ENCODE data around the gene MIOX.
"Not testable (repeated sequence)": the region's sequence is repeated elsewhere in the genome, so short reads cannot be mapped to it uniquely, and the experiment has no call there.

Gene MIOX

DNA sequence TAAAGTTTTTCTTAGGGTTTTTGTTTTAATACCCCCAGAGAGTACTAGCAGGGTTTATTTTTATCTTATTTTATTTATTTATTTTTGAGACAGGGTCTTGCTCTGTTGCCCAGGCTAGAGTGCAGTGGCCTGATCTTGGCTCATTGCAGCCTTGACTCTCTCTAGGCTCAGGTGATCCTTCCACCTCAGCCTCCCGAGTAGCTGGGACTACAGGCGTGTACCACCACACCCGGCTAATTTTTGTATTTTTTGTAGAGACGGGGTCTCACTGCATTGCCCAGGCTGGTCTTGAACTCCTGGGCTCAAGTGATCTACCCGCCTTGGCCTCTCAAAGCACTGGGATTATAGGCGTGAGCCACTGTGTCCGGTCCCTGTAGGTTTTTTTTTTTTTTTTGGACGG is 33.5 kb downstream of the MIOX start:
- DNase-seq = not testable (repeated sequence)

DNA sequence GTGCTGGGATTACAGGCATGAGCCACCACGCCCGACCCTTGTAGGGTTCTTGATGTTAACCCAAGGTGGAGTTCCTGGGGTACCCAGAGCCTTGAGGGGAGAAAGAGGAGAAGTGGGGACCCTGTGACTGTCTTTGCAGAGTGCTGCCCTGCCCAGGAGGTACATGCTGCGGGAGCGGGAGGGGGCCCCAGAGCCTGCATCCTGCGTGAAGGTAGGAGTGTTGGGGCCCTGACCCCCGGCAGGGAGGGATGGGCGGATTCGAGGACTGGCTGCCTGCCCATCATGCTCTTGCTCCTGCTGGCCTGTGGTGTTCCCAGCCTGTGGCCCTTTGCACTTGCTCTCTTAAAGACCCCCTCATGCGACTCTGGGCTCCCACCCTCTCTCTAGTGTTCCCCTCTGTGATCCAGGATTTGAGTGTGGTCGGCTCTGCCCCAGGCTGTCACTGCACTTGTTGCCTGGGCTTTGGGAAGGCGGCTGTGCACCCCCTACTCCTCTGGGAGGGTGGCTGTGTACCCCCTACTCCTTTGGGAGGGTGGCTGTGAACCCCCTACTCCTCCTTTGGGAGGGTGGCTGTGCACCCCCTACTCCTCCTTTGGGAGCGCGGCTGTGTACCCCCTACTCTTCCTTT is 34.3 kb downstream of the MIOX start:
- no peak for DNase-seq

DNA sequence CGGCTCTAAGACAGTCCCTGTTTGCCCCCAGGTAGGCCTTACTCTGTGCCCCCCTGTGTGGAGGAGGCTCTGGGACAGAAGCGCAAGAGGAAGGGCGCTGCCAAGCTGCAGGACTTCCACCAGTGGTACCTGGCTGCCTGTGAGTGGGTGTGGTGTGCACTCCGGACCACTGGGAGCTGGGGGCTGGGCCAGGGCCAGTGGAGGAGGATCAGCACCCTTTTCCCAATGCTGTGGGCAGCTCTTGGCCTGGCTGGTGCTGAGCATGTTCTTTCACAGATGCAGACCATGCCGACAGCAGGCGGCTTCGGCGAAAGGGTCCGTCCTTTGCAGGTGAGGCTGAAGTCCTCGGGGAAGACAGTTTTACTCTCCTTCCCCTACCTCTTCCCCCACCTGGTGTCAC is 35.1 kb downstream of the MIOX start:
- DNase-seq = no peak

DNA sequence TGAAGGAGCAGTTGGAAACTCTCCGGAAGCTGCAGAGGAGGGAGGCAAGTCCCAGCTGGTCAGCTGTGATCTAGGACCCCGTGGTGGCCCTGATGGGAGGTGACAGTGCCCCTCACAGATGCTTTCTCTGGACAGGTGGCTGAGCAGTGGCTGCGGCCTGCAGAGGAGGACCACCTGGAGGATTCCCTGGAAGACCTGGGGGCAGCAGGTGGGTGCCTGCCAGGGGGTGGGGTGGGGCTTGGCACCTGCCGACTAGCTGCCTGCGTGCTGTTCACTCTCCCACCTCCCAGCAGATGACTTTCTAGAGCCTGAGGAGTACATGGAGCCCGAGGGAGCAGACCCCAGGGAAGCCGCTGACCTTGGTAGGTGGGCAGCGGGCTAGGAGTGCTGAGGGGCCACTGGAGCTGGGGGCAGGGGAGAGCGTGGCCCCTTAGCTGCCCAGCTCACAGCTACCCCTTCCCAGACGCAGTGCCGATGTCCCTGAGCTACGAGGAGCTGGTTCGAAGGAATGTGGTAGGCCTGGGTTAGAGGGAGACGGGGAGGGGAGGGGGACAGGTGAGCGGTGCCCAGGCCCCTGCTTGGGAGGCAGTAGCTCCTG is 35.6 kb downstream of the MIOX start:
- no peak for DNase-seq

DNA sequence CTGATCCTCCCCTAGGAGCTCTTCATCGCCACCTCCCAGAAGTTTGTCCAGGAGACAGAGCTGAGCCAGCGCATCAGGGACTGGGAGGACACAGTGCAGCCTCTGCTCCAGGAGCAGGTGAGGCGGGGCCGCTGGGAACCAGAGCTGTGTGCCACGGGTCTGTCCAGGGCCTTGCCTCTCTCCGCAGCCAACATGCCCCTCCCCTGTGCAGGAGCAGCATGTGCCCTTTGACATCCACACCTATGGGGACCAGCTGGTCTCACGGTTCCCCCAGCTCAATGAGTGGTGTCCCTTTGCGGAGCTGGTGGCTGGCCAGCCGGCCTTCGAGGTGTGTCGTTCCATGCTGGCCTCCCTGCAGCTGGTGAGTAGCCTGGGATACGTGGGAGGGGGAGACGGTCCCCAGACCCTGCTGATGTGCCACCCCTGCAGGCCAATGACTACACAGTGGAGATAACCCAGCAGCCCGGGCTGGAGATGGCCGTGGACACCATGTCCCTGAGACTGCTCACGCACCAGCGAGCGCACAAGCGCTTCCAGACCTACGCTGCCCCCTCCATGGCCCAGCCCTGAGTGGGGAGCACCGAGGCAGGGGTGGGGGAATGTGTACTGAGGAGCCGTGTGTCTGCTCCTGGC is 36.3 kb downstream of the MIOX start:
- DNase-seq = no peak

DNA sequence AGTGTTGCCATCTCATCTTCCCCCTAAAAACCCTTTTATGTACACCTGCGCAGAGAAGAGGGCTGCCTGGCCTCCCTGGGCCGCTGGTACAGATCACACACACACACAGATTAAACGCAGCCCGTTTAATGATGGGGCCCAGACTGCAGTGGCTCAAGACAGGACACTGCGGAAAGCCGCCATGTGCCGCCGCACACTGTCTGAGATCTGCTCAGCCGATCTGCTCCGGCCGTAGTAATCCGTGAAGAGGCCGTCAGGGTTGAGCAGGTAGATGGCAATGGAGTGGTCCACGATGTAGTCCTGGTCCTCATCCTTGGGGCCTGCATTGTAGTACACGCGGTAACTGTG is 36.8 kb downstream of the MIOX start:
- no peak for DNase-seq

DNA sequence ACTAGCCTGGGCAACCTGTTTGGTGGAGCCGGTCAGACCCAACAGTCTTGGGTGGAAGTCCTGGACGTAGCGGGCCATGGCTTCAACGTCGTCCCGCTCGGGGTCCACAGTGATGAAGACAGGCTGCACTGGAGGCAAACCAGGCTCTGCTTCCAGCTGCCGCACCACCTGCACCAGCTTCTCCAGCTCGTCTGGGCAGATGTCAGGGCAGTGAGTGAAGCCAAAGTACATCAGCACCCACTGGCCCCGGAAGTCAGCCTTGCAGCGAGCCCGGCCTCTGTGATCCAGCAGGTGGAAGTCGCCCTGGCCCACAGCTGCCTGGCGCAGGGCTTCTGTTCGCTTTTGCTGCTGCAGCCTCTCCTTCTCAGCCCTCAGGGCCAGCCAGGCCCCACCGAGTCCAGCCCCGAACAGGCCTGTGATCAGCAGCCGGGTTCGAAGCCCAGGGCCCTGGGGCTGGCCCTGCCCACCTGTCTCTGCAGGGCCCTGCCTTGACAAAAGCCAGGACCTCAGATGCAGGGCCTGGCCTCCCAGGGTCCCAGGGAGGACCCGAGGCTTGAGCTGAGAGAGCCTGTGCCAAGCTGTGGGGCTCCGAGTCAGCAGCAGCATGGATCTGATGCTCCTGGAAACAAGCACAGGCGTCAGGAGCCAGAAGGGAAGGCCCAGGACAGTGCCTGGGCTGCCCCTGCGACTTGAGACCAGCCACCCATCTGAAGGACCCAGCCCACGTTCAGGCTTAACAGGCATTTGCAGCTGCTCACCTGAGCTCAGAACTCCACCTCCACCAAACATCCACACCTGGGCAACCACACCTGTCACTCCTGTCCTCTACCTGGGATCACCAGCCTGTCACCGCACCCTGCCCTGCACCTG is 37.4 kb downstream of the MIOX start:
- no peak for DNase-seq

DNA sequence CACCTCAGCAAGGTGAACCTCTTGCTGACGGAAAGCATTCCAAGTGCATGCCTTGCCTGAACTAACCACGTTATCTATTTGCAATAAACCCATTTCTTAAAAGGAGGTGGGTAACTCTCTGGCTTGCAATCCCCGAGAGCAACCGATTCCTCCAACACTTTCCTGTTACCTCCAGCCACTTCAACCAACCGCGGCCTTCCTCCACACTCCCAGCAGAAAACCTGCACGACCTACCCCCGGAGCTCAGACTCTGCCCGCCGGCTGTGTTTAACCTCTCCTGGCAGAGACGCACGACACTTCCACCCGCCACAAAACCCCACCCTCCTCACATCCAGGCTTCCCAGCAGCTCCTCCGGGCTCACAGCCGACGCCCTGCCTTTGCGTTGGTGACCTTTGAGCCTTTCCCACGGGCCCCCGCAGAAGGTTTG is 38.0 kb downstream of the MIOX start:
- peak; percentile 12 for DNase-seq

DNA sequence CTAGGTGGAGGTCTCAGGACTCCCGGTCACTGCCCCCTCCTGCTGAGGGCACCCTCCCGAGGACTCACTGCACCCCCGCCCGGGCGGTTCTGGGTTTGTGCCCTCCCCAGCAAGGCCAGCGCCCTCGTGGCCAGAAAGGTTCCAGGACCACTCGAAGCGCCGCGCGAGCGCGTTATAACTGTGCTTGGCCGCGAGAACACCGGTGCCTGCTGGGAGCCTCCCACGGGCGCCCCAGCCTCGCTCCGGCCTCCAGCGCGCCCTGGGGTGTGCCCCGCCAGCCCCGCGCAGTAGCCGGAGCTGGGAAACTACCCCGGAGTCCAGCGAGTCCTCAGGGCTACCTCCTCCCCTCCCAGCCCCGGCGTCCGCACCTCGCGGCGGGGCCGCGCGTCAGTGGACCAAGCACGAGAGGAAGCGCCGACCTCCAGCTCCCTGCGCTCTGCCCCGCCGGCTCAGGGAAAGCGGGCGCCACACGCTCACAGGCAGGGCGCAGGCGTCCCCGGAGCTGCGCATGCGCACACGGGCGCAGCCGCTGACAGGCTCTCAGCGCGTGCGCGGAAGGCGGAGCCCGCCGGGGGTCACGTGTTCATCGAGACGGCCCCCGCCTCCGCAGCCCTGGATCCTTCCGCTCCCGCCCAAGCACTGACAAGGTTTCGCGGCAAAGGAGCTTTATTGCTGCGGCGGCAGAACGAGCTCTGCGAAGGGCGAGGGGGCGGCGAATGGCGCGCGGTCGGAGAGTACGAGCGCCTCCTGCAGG is 38.6 kb downstream of the MIOX start, which contains the start of gene SCO2:
TSS of gene SCO2 (minus strand) at position 495 of the 754 bp plus-strand sequence. CDS start 1,187 bp downstream, outside the sequence.
- peak; percentile 94 for DNase-seq

DNA sequence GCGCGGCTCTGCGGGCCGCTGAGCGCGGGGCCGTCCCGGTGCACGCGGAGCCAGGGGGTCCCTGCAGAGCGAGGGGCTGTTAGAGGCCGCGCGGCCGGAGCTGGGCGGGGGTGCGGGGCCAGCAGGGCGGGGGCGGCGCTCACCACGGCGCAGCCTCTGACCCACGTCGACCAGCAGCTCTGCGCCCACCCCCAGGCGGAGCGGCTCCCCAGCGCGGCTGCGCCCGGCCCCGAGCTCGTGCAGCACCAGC is 39.1 kb downstream of the MIOX start:
- no peak for DNase-seq

DNA sequence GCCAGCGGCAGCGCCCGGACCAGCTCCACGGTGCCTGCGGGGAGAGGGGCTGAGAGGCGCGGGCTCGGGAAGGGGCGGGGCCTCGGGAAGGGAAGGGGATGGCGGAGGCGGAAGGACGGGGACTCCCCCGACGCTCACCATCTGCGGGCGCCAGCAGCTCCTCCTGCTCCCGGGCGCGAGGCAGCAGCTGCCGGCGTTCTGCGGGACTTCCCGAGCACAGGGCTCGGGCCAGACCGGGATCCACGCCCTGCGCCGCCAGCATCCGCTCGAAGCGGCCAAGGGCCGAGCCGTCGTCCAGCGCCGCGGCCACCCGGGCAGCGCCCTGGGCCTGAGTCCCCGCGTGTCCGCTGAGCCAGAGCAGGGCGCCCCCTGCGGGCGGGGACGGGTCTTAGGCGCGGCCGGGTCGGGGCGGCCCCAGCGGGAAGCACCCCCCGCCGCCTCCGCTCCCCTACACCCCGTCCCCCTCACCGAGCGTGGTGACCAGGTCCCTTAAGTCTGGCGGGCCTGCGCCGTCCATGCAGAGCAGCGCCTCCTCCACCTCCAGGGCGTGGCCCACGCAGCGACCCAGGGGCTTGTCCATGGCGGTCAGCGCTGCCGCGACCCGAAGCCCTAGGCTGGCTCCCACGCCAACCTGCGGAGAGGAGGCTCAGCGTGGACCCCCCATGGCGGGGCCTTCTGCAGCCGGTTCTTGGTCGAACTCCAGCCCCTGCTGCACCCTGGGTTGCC is 39.6 kb downstream of the MIOX start:
- DNase-seq = peak; percentile 65

DNA sequence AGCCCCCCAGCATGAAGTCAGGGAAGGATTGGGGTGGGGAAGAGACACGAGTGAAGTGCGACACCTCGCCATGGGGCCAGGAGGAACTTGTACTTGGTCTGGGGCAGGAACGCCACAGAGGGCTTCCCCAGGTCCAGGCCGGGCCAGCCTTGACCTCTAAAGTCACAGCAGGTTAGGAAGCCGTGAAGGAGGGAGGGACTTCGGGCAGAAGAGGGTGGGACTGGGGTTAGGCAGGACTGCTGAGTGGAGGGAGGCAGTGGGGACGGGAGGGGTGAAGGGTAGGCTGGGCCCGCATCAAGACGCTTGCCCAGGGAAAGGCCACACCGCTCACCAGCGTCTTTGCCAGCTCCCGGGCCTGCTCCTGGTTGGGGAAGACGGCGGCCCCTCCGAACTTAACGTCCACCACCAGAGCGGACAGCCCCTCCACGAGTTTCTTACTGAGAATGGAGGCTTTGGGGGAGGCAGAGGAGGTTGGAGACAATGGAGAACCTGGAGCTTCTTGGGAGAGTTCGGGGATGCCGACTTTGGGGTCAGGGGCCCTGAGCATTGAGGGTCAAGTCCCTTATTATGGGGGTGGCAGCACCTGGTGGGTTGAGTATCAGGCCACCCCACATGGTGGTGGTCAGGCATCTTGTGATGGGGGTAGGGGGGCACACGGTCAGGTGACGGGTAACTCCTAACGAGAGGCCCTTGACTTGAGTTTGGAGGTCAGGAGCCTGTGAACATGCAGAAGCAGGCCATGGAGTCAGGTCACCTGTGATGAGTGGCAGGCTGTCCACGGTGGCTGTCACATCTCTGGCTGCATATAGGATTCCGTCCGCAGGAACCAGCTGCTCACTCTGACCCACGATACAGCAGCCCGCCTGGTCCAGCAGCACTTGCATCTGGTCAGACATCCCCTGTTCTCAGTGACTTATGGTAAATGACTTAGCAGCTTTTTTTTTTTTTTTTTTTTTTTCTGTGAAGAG is 40.5 kb downstream of the MIOX start:
- no peak for DNase-seq

DNA sequence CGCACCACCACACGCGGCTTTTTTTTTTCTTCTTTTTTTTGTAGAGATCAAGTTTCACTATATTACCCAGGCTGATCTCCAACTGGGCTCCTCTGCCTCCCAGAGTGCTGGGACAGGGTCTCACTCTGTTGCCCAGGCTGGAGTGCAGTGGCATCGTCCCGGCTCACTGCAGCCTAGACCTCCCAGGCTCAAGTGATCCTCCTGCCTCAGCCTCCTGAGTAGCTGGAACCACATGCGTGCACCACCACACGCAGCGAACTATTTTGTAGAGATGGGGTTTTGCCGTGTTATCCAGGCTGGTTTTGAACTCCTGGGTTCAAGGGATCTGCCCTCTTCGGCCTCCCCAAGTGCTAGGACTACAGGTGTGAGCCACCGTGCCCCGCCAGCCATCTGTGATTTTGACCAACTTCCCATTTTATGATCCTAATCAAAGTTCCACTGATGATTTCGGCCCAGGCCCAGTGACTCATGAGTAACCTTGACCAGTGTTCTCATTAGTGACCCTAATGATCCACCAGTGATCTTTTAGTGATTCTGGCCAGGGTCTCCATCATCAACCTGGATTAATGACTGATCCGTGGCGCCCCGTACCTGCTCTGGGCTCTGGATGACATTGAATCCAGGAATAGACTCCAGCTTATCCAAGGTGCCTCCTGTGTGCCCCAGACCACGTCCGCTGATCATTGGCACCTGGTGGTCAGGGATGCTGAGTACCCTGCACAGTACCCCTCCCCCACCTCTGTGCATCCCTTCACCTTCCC is 41.4 kb downstream of the MIOX start:
- DNase-seq = no peak

DNA sequence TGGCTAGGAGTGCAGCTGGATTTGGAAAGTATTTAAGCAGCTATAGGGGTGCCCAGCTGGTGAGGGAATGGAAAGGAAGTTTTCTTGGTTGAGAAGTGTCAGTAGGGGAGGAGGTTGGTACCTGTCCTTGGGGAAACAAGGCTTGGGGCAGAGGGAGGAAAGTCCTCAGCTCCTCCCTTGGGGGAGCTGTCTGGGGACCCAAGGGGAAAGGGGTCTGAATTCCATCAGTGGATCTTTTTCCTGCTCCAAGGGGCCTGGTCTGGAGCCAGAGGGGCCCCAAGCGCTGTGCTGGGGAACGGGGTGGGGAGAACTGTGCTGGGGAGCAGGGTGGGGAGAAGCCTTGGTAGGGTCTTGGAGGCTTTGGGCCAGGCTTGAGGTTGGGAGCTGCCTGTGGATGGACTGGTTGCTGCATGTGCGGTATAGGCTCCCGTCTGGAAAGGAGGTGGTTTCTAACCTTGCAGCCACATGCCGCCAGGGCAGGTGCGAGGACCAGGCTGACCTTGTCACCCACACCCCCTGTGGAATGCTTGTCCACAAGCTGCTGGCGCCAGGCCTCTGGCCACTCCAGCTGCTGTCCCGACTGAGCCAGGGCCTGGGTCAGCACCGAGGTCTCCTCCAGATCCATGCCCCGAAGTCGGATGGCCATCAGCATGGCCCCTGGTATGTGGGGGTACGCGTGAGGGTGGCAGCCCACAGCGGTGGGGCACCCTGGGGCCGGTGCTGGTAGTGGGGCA is 42.2 kb downstream of the MIOX start:
- no peak for DNase-seq

DNA sequence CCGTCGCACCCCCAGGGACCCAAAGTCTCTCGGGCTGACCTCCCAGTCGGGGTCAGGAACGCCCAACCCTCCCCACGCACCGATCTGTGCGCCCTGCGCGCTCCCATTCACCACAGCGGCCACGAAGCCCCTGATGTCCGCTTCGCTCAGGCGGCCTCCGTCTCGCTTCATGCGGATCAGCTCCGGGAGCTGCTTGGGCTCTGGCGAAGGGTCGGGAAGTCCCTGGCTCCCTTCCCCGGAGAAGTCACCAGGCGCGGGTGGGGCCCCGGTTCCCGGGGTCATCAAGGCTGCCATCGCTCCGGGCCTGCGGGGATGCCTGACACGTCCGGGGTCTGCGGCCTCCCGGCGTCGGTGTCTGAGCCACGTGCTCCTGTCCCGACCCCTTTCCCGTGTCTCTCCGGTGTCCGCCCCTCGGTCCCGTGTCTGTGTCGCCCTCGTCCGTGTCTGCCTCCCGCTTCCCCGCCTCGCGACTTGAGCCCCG is 42.8 kb downstream of the MIOX start:
- no peak for DNase-seq

DNA sequence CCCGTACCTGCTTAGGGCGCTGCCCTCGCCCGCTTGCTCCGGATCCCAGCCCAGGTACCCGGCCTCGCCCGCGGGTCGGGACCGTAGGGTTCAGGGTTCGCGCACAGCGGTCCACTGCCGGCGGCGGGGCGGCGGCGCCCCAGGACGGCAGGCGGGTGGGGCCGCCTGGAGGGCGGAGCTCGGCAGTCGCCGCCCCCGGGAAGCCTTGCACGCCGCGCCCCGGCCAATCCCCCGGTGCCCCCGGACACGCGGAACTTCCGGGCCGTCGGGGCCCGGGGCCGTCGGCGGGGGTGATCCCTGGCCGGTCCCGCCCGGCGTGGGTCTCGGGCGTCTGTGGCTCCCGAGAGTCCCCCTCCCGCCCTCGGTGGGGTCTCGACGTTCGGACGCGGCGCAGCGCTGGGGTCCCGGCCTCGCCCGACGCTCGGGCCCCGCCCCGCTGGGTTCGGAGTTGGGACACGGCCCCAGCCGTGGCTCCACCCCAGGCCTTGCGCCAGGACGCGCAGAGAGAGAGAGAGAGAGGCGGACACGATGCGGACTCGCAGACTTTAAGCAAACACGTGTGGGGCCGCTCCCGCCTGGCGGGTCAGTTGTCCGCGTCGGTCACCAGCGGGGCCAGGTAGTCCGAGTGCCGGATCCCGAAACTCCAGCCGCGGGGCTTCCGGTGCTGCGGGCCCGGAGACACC is 43.4 kb downstream of the MIOX start, which contains the start of gene TYMP:
TSS of gene TYMP (minus strand) at position 116 of the 683 bp plus-strand sequence. CDS start 303 bp downstream, outside the sequence.
- no peak for DNase-seq

DNA sequence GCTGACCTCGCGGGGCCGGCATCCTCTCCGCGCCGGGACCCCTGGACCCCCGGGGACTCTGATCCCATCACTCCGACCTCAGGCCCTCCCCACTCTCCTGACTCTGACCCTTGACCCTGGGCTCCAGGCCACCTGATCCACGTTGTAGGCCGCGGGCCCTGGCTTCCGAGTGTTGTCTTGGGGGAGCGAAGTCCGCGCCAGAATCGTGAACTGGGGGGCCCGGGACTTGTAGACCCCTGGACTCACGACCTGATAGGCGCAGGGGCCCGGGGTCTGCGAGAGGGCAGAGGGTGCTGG is 43.9 kb downstream of the MIOX start:
- no peak for DNase-seq

DNA sequence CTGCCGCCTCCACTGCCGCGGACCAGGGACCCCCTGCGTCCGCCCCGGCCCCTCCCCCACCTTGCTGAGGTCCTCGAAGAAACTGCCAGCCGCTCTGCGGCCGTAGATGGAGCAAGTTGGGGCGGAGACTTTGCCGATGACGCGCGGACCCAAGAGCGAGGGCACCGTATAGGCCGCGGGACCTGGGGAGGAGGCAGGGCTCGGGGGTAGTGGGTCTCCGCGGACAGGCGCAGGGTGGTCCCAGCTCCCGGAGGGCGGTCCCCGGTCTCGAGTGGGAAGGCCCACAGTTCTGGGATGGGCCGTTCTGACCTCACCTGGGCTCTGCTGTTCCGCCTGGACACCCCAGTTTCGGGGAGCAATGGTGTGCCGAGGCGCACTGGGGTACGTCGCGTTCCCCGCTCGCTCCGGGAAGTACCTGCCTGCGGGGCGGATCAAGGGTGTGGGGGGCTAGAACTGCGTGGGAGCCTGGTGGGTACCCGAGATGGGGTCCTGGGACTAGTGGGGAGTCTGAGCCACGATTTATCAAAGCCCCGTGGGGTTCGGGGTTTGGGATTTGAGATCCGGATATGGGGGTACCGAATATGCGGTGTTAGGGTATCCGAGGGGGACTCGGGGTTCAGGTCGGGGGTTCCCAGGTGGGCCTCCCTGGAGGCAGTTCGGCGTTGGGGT is 44.4 kb downstream of the MIOX start:
- no peak for DNase-seq

All from NCI-H1694 treated with DMSO at 0.1 percent for 48 hours (cell line).